PC-3 (cell line): ENCODE results near the gene MXD3.

Experiments used
- EZH2 ChIP-seq: fragments of 300-600 bp; sonication (generic); IDR thresholded peaks from one replicate; pipeline ENCODE4 v1.6.1; 2017; ENCODE audit warnings: antibody characterized with exemption, mild to moderate bottlenecking, low read length; ENCODE audit not compliant: unreplicated experiment
- TF ChIP-seq, protein P1 (sequence below): fragments of 300-600 bp; sonication (generic); conservative IDR thresholded peaks from 2 replicates; pipeline ENCODE4 v1.5.1; 2017; ENCODE audit warnings: antibody characterized with exemption, low read depth, mild to moderate bottlenecking, low read length

DNA sequence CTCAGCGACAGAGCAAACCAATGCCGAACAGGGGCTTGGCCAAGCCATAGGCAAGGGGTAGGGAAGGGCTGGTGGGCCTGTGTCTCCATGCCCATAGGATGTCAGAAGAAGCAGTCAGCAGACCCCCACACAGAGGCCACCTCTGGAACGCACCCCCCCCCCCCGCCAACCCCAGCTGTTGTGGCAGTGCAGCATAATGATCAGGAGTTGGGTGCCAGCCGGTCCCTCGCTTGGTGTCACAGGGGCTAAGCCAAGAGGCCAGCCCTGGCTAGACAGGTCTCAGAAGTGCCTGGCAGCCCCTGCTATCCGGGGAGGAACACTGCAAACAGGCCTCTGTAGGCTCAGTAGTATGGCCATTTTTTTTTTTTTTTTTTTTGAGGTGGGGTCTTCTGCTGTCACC lies 3.7 kb upstream of the MXD3 start:
- no peak for TF ChIP-seq EZH2
- TF ChIP-seq, protein P1, sequence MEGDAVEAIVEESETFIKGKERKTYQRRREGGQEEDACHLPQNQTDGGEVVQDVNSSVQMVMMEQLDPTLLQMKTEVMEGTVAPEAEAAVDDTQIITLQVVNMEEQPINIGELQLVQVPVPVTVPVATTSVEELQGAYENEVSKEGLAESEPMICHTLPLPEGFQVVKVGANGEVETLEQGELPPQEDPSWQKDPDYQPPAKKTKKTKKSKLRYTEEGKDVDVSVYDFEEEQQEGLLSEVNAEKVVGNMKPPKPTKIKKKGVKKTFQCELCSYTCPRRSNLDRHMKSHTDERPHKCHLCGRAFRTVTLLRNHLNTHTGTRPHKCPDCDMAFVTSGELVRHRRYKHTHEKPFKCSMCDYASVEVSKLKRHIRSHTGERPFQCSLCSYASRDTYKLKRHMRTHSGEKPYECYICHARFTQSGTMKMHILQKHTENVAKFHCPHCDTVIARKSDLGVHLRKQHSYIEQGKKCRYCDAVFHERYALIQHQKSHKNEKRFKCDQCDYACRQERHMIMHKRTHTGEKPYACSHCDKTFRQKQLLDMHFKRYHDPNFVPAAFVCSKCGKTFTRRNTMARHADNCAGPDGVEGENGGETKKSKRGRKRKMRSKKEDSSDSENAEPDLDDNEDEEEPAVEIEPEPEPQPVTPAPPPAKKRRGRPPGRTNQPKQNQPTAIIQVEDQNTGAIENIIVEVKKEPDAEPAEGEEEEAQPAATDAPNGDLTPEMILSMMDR = no peak
